Neural progenitor cell (in vitro differentiated cells): ENCODE results near the gene APIP. TPM values are rescaled to one million over a fixed set of nuclear protein-coding genes. Genes with fewer than 3 reads are reported as not detected.

Experiments
- DNase-seq: peaks from one replicate; pipeline ENCODE4 v3.0.0-alpha.2; 2016; ENCODE audit warnings: low spot score
- H2AFZ ChIP-seq: fragments of 200-600 bp; sonication (generic); replicated peaks from 2 replicates; pipeline ENCODE4 v1.6.1; 2016; ENCODE audit warnings: antibody characterized with exemption
- H3F3A ChIP-seq: fragments of 200-600 bp; sonication (generic); 2 replicates; pipeline ENCODE4 v1.6.1; 2016; ENCODE audit warnings: antibody characterized with exemption, low read depth
- H3K27ac ChIP-seq: fragments of 200-600 bp; sonication (generic); 2 replicates; pipeline ENCODE4 v1.5.1; 2016; ENCODE audit warnings: mild to moderate bottlenecking
- H3K27me3 ChIP-seq: fragments of 200-600 bp; sonication (generic); 2 replicates; pipeline ENCODE4 v1.6.1; 2016; ENCODE audit warnings: mild to moderate bottlenecking, moderate library complexity
- H3K36me3 ChIP-seq: fragments of 200-600 bp; sonication (generic); 2 replicates; pipeline ENCODE4 v1.5.1; 2016
- H3K4me1 ChIP-seq: fragments of 200-600 bp; sonication (generic); 2 replicates; pipeline ENCODE4 v1.6.1; 2016; ENCODE audit warnings: mixed run types
- H3K4me2 ChIP-seq: fragments of 200-600 bp; sonication (generic); 2 replicates; pipeline ENCODE4 v1.6.1; 2016
- H3K4me3 ChIP-seq: fragments of 200-600 bp; sonication (generic); 2 replicates; pipeline ENCODE4 v1.5.1; 2016
- H3K79me2 ChIP-seq: fragments of 200-600 bp; sonication (generic); 2 replicates; pipeline ENCODE4 v1.6.1; 2016; ENCODE audit warnings: low read depth
- H3K9ac ChIP-seq: fragments of 200-600 bp; sonication (generic); 2 replicates; pipeline ENCODE4 v1.6.1; 2016
- H3K9me3 ChIP-seq: fragments of 200-600 bp; sonication (generic); 2 replicates; pipeline ENCODE4 v1.5.1; 2016; ENCODE audit warnings: low read depth
- H4K20me1 ChIP-seq: fragments of 200-600 bp; sonication (generic); 2 replicates; pipeline ENCODE4 v1.6.1; 2016; ENCODE audit warnings: low read depth
- H3K27ac Mint-ChIP-seq: 3 replicates; pipeline ENCODE4 v1.8.0; 2021; ENCODE audit warnings: mixed read lengths
- H3K27me3 Mint-ChIP-seq: 2 replicates; pipeline ENCODE4 v1.8.0; 2022; ENCODE audit warnings: low read depth, mild to moderate bottlenecking, inconsistent platforms, moderate library complexity, mixed read lengths; ENCODE audit not compliant: insufficient read depth
- H3K36me3 Mint-ChIP-seq: 3 replicates; pipeline ENCODE4 v1.8.0; 2021; ENCODE audit warnings: mixed read lengths
- H3K4me1 Mint-ChIP-seq: 3 replicates; pipeline ENCODE4 v1.8.0; 2021; ENCODE audit warnings: mixed read lengths
- H3K4me3 Mint-ChIP-seq: 3 replicates; pipeline ENCODE4 v1.8.0; 2021; ENCODE audit warnings: mild to moderate bottlenecking, moderate library complexity, mixed read lengths
- H3K9me3 Mint-ChIP-seq: 3 replicates; pipeline ENCODE4 v1.8.0; 2020; ENCODE audit warnings: mixed read lengths
- EZH2 ChIP-seq: fragments of 200-600 bp; sonication (generic); IDR thresholded peaks from 2 replicates; pipeline ENCODE4 v1.6.1; 2017; ENCODE audit warnings: antibody characterized with exemption, mild to moderate bottlenecking, moderate library complexity
- EZH2phosphoT487 ChIP-seq: fragments of 200-600 bp; sonication (generic); IDR thresholded peaks from 2 replicates; pipeline ENCODE4 v1.6.1; 2017; ENCODE audit warnings: antibody characterized with exemption
- total RNA-seq: library from RNA; depleted of rRNA; stranded (reverse); fragments of >200 nt; gene quantifications from 2 replicates; pipeline ENCODE4 v1.2.3, GENCODE V29; 2015; ENCODE audit warnings: low replicate concordance
- TF ChIP-seq, protein P1 (sequence below): fragments of 200-600 bp; sonication (generic); IDR thresholded peaks from 2 replicates; pipeline ENCODE4 v1.5.1; 2017; ENCODE audit warnings: antibody characterized with exemption, mild to moderate bottlenecking

APIP gene, protein sequence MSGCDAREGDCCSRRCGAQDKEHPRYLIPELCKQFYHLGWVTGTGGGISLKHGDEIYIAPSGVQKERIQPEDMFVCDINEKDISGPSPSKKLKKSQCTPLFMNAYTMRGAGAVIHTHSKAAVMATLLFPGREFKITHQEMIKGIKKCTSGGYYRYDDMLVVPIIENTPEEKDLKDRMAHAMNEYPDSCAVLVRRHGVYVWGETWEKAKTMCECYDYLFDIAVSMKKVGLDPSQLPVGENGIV
- total RNA-seq = 16.3 and 28.7 TPM in 2 replicates

DNA sequence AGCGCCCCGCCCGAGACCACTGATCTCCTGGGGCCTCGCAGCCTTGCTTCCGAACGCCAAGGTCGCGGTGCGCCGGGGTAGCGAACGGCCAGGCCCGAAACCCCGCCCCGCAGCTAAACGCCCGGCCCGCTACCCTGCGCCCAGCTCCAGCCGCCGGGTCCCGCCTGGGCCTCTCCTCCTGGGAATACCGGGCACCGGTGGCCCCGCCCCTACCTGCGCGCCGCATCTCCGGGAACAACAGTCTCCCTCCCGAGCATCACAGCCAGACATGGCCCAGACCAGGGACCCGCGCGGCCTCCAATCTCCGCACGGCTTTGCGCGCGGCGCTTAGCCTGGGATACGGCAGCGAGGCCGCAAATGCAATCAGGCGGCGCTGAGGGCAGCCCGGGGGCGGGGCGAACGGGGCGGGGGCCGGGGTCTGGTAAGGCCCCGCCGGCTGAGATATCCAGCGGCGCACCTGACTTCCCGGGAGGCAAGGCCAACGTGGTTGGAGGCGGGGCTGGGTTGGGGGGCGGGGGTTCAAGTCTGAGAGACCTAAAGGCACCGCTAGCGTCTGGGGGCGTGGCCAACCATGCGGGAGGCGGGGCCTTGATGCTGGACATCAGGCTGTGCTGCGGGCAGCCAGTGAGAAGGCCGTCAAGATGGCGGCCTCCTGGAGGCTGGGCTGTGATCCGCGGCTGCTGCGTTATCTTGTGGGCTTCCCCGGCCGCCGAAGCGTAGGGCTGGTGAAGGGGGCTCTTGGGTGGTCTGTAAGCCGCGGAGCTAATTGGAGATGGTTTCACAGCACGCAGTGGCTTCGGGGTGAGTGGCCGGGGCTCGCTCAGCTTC is at the start of gene APIP, which contains the start of gene PDHX:
Gene APIP, minus strand, starts transcription at position 365 of the 828 bp plus-strand sequence. Its CDS starts 95 bp downstream, at position 270.
Gene PDHX, plus strand, starts transcription at position 604 of the 828 bp plus-strand sequence. Its CDS starts 38 bp downstream, at position 642.
- Mint-ChIP-seq H3K36me3 (peaks cover 25% of the 10 kb centered on the region), H3K4me3 (peak within 1 kb of the TSS; percentile 98), H3K9me3 (peaks cover 12% of the 10 kb centered on the region), H3K4me1 (peaks cover 25% of the 10 kb centered on the region), H3K27me3 (no peaks in the 10 kb centered on the region), H3K27ac (peak within 1 kb of the TSS; percentile 99)
- H3K36me3 ChIP-seq = peaks cover 5% of the 10 kb centered on the region
- peaks cover 50% of the 10 kb centered on the region for H3K79me2 ChIP-seq
- peaks cover 3% of the 10 kb centered on the region for H4K20me1 ChIP-seq
- H3F3A ChIP-seq = peaks cover 13% of the 10 kb centered on the region
- H3K9me3 ChIP-seq = no peaks in the 10 kb centered on the region
- peak within 1 kb of the TSS; percentile 80 for H3K4me2 ChIP-seq
- TF ChIP-seq EZH2phosphoT487 = no peak
- TF ChIP-seq, protein P1, sequence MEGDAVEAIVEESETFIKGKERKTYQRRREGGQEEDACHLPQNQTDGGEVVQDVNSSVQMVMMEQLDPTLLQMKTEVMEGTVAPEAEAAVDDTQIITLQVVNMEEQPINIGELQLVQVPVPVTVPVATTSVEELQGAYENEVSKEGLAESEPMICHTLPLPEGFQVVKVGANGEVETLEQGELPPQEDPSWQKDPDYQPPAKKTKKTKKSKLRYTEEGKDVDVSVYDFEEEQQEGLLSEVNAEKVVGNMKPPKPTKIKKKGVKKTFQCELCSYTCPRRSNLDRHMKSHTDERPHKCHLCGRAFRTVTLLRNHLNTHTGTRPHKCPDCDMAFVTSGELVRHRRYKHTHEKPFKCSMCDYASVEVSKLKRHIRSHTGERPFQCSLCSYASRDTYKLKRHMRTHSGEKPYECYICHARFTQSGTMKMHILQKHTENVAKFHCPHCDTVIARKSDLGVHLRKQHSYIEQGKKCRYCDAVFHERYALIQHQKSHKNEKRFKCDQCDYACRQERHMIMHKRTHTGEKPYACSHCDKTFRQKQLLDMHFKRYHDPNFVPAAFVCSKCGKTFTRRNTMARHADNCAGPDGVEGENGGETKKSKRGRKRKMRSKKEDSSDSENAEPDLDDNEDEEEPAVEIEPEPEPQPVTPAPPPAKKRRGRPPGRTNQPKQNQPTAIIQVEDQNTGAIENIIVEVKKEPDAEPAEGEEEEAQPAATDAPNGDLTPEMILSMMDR = no peak
- no peak for TF ChIP-seq EZH2
- peak; percentile 97 for DNase-seq
- no peaks in the 10 kb centered on the region for H3K27me3 ChIP-seq
- peak within 1 kb of the TSS; percentile 81 for H3K27ac ChIP-seq
- H3K4me3 ChIP-seq = peak within 1 kb of the TSS; percentile 69
- H2AFZ ChIP-seq = peak within 1 kb of the TSS; percentile 95
- H3K4me1 ChIP-seq = peaks cover 13% of the 10 kb centered on the region
- peak within 1 kb of the TSS; percentile 61 for H3K9ac ChIP-seq

DNA sequence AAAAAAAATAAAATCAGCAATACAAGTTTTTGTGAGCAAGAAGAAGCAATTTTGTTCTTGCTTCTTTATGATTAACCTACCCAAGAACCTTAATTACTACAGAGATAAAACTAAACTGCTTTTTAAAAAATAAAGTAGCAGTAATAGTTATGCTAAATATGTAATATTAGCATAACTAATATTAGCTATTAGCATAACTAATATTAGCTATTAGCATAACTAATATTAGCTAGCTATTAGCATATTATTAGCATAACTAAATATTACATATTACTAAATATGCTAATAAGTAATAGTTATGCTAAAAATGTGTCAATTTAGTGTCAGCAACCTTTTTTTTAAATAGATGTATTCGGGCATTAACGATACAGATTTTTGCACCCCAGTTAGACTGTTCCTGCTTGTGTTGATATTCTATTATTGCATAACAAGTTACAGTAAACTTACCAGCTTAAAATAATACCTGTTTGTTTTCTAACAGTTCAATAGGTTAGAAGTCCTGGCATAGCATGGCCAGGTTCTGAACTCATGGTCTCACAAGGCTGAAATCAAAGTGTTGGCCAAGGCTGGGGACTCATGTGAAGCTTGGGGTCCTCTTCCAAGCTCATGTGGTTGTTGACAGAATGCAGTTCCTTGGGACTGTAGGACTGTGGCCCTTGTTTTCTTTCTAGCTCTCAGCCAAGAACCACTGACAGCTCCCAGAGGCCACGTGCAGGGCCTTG is 48.6 kb upstream of the APIP start:
- DNase-seq = no peak
- H2AFZ ChIP-seq = no peak overlapping the region
- Mint-ChIP-seq H3K27me3 (no peaks in the 10 kb centered on the region), H3K9me3 (no peaks in the 10 kb centered on the region), H3K4me1 (no peaks in the 10 kb centered on the region), H3K27ac (no peak overlapping the region), H3K4me3 (no peak overlapping the region), H3K36me3 (peaks cover 19% of the 10 kb centered on the region)
- H3K4me2 ChIP-seq = no peak overlapping the region
- H3K9me3 ChIP-seq = no peaks in the 10 kb centered on the region
- H3K27me3 ChIP-seq = no peaks in the 10 kb centered on the region
- TF ChIP-seq EZH2 (no peak), EZH2phosphoT487 (no peak)
- TF ChIP-seq, protein P1 = no peak
- H3K79me2 ChIP-seq = no peaks in the 10 kb centered on the region
- H3K27ac ChIP-seq = no peak overlapping the region
- no peak overlapping the region for H3K4me3 ChIP-seq
- no peaks in the 10 kb centered on the region for H3F3A ChIP-seq
- no peaks in the 10 kb centered on the region for H3K4me1 ChIP-seq
- no peak overlapping the region for H3K9ac ChIP-seq
- H4K20me1 ChIP-seq = no peaks in the 10 kb centered on the region
- H3K36me3 ChIP-seq = peaks cover 8% of the 10 kb centered on the region

DNA sequence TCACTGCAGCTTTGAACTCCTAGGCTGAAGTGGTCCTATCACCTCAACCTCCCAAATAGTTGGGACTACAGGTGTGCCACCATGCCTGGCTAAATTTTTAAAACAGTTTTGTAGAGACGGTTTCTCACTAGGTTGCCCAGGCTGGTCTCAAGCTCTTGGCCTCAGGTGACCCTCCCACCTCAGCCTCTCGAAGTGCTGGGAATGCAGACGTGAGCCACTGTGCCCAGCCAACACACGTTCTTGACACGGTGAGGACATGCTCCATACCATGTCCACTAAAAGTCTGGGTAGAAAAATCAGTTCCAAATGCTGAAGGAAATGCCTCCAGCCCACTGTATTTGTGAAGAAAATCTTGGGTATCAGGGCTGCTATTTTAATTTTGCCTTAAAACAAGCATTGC is 47.2 kb upstream of the APIP start:
- Histone ChIP-seq H3K27me3 (no peaks in the 10 kb centered on the region), H2AFZ (no peak overlapping the region), H3K4me2 (no peak overlapping the region), H3K79me2 (no peaks in the 10 kb centered on the region), H3F3A (no peaks in the 10 kb centered on the region), H3K9me3 (no peaks in the 10 kb centered on the region), H3K4me3 (no peak overlapping the region), H4K20me1 (no peaks in the 10 kb centered on the region), H3K36me3 (peaks cover 6% of the 10 kb centered on the region), H3K9ac (no peak overlapping the region), H3K4me1 (no peaks in the 10 kb centered on the region), H3K27ac (no peak overlapping the region)
- H3K4me3 Mint-ChIP-seq = no peak overlapping the region
- H3K9me3 Mint-ChIP-seq = no peaks in the 10 kb centered on the region
- TF ChIP-seq, protein P1 = no peak
- TF ChIP-seq EZH2phosphoT487 = no peak
- no peak for TF ChIP-seq EZH2
- H3K4me1 Mint-ChIP-seq = no peaks in the 10 kb centered on the region
- DNase-seq = no peak
- no peaks in the 10 kb centered on the region for H3K27me3 Mint-ChIP-seq
- H3K27ac Mint-ChIP-seq = no peak overlapping the region
- peaks cover 20% of the 10 kb centered on the region for H3K36me3 Mint-ChIP-seq
